Measurements from ENCODE around the gene DPP10. TPM values are rescaled to one million over a fixed set of nuclear protein-coding genes. Genes with fewer than 3 reads are reported as not detected.

The DPP10 gene
- total RNA-seq, 4 donors from 2014 or later = 1.9 to 4.6 (median 3.9) TPM

DNA sequence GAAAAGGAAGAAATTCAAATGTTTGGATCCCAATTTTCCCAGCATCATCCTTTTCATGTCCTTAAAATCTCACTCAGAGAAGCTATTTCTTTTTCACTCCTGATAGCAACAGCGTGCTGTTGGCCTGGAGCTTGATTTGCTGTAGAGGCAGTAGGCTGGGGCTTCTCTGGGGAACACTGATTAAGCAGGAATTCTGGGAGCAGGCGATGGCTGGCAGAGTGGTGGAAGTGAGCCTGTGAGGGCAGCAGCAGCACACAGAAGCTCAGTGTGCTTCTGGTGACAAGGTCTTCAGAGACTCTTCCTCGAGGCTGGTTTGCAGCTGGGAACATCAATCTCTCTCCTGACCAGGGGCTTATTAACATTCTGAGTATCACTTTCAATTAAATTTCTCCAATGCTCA is 284.6 kb downstream of the DPP10 start:
- TF ChIP-seq, protein P1, sequence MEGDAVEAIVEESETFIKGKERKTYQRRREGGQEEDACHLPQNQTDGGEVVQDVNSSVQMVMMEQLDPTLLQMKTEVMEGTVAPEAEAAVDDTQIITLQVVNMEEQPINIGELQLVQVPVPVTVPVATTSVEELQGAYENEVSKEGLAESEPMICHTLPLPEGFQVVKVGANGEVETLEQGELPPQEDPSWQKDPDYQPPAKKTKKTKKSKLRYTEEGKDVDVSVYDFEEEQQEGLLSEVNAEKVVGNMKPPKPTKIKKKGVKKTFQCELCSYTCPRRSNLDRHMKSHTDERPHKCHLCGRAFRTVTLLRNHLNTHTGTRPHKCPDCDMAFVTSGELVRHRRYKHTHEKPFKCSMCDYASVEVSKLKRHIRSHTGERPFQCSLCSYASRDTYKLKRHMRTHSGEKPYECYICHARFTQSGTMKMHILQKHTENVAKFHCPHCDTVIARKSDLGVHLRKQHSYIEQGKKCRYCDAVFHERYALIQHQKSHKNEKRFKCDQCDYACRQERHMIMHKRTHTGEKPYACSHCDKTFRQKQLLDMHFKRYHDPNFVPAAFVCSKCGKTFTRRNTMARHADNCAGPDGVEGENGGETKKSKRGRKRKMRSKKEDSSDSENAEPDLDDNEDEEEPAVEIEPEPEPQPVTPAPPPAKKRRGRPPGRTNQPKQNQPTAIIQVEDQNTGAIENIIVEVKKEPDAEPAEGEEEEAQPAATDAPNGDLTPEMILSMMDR (IDR thresholded peaks at IDR 0.05) = no peak
- TF ChIP-seq POLR2AphosphoS5 (IDR thresholded peaks at IDR 0.05) (no peak), POLR2A (IDR thresholded peaks at IDR 0.05) (no peak), EP300 (IDR thresholded peaks at IDR 0.05) (no peak)
- ATAC-seq = no peak
- 57% methylated on average over 3 of the region's 3 CpGs; no CpG with 5 or more reads in 1 of the 2 donors for WGBS, 2 donors (ENCODE audit: low coverage in 1 of 2)

DNA sequence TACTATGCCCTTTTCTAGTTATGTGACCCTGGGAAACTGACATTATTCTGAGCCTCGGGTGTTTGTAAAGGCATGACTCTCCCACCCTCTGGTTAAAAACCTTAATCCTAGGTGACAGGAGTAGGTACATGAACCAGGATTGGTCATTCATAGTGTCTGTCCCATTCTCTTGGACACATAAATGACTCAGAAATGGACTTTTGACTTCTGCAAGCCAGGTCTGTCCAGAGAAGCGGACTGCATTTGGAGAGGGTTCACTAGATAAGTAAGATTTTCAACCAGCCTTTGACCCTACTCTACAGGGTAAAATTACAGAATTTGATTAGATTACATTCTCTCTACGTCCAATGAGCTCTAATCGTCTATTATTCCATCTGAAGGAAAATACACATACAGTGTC is 285.9 kb downstream of the DPP10 start:
- ATAC-seq = no peak
- WGBS, 2 donors (ENCODE audit: low coverage in 1 of 2) = 37 to 77% methylated on average over 3 to 4 of the region's 4 CpGs
- Histone ChIP-seq H3K4me1 (no peaks in the 10 kb centered on the region), H3K27ac (no peak overlapping the region), H3K36me3 (no peaks in the 10 kb centered on the region), H3K27me3 (no peaks in the 10 kb centered on the region), H3K9me3 (no peaks in the 10 kb centered on the region), H3K4me3 (no peak overlapping the region)
- TF ChIP-seq POLR2AphosphoS5 (IDR thresholded peaks at IDR 0.05) (no peak), EP300 (IDR thresholded peaks at IDR 0.05) (no peak), POLR2A (IDR thresholded peaks at IDR 0.05) (no peak)
- TF ChIP-seq, protein P1 (IDR thresholded peaks at IDR 0.05) = no peak

More for the DNA sequence above, 284.6 kb downstream of the DPP10 start:
- H3K27me3 ChIP-seq = no peaks in the 10 kb centered on the region
- H3K36me3 ChIP-seq = no peaks in the 10 kb centered on the region
- H3K9me3 ChIP-seq = no peaks in the 10 kb centered on the region
- no peak overlapping the region for H3K27ac ChIP-seq
- no peak overlapping the region for H3K4me3 ChIP-seq
- no peaks in the 10 kb centered on the region for H3K4me1 ChIP-seq

DNA sequence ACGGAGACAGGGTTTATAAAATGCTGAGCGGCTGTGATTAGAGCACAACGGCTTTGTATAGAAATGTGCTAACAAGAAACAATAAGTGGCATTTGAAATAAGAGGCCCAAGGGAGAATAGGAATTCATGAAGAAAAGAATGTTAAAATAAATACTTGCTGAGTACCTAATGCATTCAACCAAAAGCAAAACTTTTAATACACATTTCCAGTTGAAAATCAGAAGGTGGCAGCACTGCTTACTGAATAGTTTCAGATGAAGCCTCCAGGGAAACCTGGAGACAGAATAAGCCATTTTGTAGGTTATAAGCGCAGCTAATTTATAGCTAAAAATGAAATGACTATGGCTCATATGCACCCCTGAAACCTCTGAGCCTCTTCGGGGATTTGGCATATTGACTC is 286.6 kb downstream of the DPP10 start:
- Histone ChIP-seq H3K36me3 (no peaks in the 10 kb centered on the region), H3K27me3 (no peaks in the 10 kb centered on the region), H3K9me3 (no peaks in the 10 kb centered on the region), H3K4me1 (no peaks in the 10 kb centered on the region), H3K4me3 (no peak overlapping the region), H3K27ac (no peak overlapping the region)
- no peak for ATAC-seq
- 47 to 63% methylated on average over 4 to 5 of the region's 5 CpGs for WGBS, 2 donors (ENCODE audit: low coverage in 1 of 2)
- TF ChIP-seq EP300 (IDR thresholded peaks at IDR 0.05) (no peak), POLR2A (IDR thresholded peaks at IDR 0.05) (no peak), POLR2AphosphoS5 (IDR thresholded peaks at IDR 0.05) (no peak)
- TF ChIP-seq, protein P1 (IDR thresholded peaks at IDR 0.05) = peak in 1 of 4 experiments; percentile 17

DNA sequence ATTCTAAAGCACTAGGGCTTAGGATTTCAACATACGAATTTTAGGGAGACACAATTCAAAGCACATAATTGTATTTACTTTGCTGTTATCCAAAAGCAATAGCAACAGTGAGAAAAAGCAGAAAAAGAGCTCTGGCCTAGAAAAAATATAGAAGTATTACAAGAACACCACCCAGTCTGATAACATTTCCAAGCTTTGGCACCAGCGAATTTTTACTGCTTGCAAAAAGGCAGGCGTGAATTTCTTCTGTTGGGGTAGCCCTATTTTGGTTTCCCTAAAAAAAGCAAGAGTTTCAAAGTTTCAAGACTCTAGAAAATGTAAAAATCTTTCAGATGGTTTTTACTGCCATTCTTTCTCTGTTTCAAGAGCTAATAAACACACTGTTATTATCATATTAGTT is 292.7 kb downstream of the DPP10 start:
- H3K9me3 ChIP-seq = no peaks in the 10 kb centered on the region
- no peaks in the 10 kb centered on the region for H3K27me3 ChIP-seq
- no peak overlapping the region for H3K4me3 ChIP-seq
- H3K36me3 ChIP-seq = no peaks in the 10 kb centered on the region
- no peak for ATAC-seq
- no peaks in the 10 kb centered on the region for H3K4me1 ChIP-seq
- WGBS, 2 donors (ENCODE audit: low coverage in 1 of 2) = 69 to 79% methylated on average over 2 to 3 of the region's 3 CpGs
- H3K27ac ChIP-seq = no peak overlapping the region
- TF ChIP-seq POLR2A (IDR thresholded peaks at IDR 0.05) (no peak), EP300 (IDR thresholded peaks at IDR 0.05) (no peak), POLR2AphosphoS5 (IDR thresholded peaks at IDR 0.05) (no peak)
- TF ChIP-seq, protein P1 (IDR thresholded peaks at IDR 0.05) = no peak

DNA sequence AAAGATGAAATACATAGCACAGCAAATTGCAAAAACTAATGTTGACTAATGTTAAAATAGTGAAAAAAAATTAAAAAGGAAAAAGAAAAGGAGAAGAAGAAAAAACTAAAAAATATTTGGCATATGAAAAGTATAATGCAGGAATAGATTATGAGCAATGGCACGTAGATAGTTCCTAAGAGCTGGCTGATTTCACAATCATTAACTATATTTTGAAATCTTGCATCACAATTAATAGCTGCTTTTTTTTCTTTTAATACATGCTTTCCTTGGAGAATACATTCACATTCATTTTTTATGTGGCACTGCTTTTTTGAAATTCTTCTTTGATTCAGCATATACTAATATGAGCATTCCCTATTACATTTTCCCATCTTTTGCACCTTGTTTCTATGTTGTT is 299.8 kb downstream of the DPP10 start:
- H3K27me3 ChIP-seq = no peaks in the 10 kb centered on the region
- no peaks in the 10 kb centered on the region for H3K4me1 ChIP-seq
- no peaks in the 10 kb centered on the region for H3K36me3 ChIP-seq
- 64 to 86% methylated on average over 1 of the region's 1 CpG for WGBS, 2 donors (ENCODE audit: low coverage in 1 of 2)
- H3K27ac ChIP-seq = no peak overlapping the region
- no peaks in the 10 kb centered on the region for H3K9me3 ChIP-seq
- H3K4me3 ChIP-seq = no peak overlapping the region
- no peak for ATAC-seq
- TF ChIP-seq, protein P1 (IDR thresholded peaks at IDR 0.05) = no peak
- TF ChIP-seq POLR2AphosphoS5 (IDR thresholded peaks at IDR 0.05) (no peak), POLR2A (IDR thresholded peaks at IDR 0.05) (no peak), EP300 (IDR thresholded peaks at IDR 0.05) (no peak)
